ENCODE results near the gene PCSK2. TPM values are rescaled to one million over a fixed set of nuclear protein-coding genes. Genes with fewer than 3 reads are reported as not detected.

PCSK2 gene
- total and polyA plus RNA-seq, 2 of the 8 experiments (the other 6 are each of a cell fraction or from before 2014, with no cell fraction given): 1.9 to 4.2 TPM

DNA sequence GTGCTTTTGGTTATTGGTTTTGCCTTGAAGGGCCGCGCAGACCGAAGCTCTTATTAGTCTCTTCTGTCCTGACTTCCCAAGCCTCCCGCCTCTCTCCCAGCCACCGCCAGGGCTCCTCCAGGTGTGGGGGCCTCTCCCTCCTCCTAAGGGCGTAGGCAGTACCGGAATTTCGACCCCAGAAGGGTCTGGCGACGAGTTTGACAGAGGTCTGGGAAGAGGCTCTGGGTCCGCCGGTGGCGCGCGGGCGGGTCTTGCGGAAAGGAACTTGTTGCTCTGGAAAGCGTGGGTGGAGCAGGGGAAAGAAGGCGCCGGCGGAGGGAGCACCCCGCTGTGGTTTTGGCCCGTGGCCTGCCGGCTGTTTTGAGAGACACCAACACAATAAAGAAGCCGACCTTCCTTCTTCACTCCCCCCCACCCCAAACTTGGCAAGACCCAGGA lies 1.8 kb downstream of the PCSK2 start (continued):
- TF ChIP-seq, protein P1, sequence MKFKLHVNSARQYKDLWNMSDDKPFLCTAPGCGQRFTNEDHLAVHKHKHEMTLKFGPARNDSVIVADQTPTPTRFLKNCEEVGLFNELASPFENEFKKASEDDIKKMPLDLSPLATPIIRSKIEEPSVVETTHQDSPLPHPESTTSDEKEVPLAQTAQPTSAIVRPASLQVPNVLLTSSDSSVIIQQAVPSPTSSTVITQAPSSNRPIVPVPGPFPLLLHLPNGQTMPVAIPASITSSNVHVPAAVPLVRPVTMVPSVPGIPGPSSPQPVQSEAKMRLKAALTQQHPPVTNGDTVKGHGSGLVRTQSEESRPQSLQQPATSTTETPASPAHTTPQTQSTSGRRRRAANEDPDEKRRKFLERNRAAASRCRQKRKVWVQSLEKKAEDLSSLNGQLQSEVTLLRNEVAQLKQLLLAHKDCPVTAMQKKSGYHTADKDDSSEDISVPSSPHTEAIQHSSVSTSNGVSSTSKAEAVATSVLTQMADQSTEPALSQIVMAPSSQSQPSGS (IDR thresholded peaks at IDR 0.05; ENCODE audit: low read length): no peak

Measured in H1 (cell line).